T-helper 9 cell (primary cell): Measurements from ENCODE around the gene GUCY2D.
A peak's percentile ranks its signal among the peaks of the same experiment; 100 is the strongest.
"Not testable (repeated sequence)": the region's sequence is repeated elsewhere in the genome, so short reads cannot be mapped to it uniquely, and the experiment has no call there.

Source experiments
- DNase-seq: peaks from one replicate; pipeline ENCODE4 v3.0.0-alpha.2; 2020
- total RNA-seq, 2 donors: gene quantifications; one replicate each; lab custom pipeline; 2026; lab: John Stamatoyannopoulos, UW

Gene GUCY2D
- 0 reads per million in 2 donors for total RNA-seq

- no peak for DNase-seq
Observed at GRCh38 chr17:8001976-8002720, at the start of gene GUCY2D. TSS of gene GUCY2D (plus strand) at chr17:8002615. CDS start at chr17:8003048, 433 bp downstream.

- DNase-seq: not testable (repeated sequence)
Observed at GRCh38 chr17:7953266-7953665, 49.1 kb upstream of the GUCY2D start.

GRCh38 chr17:7955414-7956227 is 46.8 kb upstream of the GUCY2D start:
- no peak for DNase-seq

- DNase-seq: no peak
Observed at GRCh38 chr17:7956228-7956965, 46.0 kb upstream of the GUCY2D start.

GRCh38 chr17:7959503-7960253 is 42.7 kb upstream of the GUCY2D start:
- no peak for DNase-seq

- no peak for DNase-seq
Observed at GRCh38 chr17:7961421-7961820, 41.0 kb upstream of the GUCY2D start.

- DNase-seq: no peak
Observed at GRCh38 chr17:7967751-7968150, 34.7 kb upstream of the GUCY2D start.

GRCh38 chr17:7969433-7969832 is 33.0 kb upstream of the GUCY2D start:
- DNase-seq: no peak

DNA sequence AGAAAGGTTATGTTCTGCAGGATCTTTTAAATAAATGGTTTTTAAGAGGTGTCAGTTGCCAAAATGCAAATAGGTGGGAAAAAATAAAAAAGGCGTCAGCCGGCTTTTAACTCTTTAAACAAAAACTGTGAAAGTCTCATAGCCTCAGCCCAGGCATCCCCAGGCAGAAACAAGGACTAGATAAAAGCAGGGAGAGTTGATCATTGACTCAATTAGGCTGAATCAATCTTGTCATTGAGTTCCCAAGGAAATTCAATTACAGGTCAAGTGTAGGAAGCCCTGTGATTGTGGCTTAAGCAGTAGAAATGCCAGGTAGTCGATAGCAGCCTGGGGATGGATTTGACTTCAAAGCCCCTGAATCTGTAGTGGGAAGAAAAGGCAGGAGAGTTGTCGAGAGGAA is 30.8 kb upstream of the GUCY2D start:
- DNase-seq: no peak

DNA sequence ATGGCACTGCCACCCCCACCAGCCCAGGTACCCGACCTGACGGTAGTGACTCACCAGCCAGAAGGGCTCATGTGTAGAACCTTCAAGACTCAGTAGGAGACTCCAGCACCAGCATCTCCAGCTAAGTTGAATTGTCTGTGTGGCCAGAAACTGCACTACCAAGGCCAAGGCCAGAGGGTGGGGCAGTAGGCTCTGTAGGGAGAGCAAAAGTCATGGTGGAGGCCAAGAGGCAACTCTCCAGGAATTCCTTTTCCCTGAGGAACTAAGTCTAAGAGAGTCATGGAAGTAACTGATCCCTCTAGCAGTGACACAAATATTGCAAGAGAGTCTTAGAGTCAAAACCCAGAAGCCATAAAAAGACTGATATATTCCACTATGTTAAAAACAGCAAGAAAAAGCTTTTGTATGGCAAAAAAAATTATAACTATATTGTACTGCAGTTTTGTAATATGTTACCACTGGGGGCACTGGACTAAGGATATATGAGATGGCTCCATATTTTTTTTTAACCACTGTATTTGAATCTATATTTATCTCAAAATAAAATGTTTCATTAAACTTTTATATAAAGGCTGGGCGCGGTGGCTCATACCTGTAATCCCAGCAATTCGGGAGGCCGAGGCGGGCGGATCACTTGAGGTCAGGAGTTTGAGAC is 30.2 kb upstream of the GUCY2D start:
- no peak for DNase-seq

- DNase-seq: no peak
Observed at GRCh38 chr17:7974638-7975131, 27.7 kb upstream of the GUCY2D start.

GRCh38 chr17:7977039-7977438 is 25.4 kb upstream of the GUCY2D start:
- DNase-seq: no peak

DNA sequence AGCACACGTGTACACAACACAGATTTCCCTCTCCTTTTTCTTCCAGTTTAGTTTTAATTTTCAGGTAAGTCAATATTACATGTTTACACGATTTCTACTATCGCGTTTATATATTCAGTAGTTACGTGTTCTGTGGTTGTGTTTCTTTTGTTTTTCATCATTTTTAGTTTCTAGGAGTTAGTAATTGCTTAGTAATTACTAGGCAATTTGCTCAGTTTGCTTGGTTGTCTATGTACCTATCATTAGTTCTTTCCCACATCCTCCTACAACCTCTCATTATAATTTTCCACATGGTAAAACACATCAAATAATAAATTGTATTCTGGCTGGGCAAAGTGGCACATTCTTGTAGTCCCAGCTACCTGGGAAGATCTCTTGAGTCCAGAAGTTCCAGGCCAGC is 24.6 kb upstream of the GUCY2D start:
- no peak for DNase-seq

GRCh38 chr17:7982173-7982572 is 20.2 kb upstream of the GUCY2D start:
- DNase-seq: no peak

DNA sequence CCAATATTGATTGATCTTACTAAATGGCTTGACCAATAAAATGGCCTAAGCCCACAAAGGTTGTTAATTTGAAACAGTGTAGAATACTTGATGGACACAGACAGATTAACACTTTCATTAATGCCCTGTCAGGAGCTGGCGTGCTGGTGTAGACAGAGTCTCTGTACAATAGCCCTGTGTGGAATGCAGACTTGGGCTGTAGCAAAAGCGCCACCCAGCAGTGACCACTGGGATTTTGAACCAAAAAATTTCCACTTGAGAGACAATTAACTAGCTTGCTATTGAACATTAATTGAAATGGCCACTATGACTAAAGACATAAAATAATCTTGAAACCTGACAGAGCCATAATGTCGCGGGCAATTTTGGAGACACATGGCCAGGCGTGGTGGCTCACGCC is 19.7 kb upstream of the GUCY2D start:
- no peak for DNase-seq

- no peak for DNase-seq
Observed at GRCh38 chr17:7984904-7985303, 17.5 kb upstream of the GUCY2D start.

DNA sequence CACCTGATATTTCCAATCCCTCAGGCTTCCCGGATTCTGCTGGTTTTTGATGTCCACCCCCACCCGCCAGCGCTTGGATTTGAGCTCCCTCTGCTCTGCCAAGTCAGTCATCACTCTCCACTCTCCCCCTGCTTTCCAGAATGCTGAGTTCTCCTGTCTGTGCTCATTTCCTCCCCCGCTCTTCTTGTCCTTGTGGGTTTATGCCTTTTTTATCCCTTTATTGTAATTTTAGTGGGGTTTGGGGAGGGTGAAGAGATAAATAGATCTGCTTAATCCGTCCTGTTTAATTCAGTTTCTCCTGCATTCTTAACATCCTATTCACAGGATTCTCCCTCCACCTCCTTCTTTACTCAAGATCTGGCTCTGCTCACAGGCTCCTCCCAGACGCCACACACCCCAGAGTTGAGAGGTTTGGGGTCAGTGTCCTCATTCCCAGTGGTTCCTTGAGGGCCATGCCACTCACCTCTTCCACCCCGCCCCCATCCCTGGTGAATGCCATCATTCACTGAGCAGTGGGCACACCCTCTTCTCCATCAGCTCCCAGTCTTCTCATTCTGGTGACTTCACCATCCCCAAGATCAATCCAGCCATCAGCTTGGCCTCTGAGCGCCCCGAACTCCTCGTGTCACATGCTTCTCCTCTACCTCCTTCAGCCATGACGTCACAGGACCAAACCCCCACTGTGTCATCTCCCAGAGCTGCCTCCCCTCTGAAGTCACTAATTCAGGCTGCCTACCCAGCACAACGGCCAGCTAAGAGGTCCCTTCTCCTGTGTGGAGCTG is 15.1 kb upstream of the GUCY2D start:
- DNase-seq: no peak

GRCh38 chr17:7988750-7989178 is 13.7 kb upstream of the GUCY2D start:
- no peak for DNase-seq

- peak; percentile 96 for DNase-seq
Observed at GRCh38 chr17:7989781-7990655, 12.4 kb upstream of the GUCY2D start.

DNA sequence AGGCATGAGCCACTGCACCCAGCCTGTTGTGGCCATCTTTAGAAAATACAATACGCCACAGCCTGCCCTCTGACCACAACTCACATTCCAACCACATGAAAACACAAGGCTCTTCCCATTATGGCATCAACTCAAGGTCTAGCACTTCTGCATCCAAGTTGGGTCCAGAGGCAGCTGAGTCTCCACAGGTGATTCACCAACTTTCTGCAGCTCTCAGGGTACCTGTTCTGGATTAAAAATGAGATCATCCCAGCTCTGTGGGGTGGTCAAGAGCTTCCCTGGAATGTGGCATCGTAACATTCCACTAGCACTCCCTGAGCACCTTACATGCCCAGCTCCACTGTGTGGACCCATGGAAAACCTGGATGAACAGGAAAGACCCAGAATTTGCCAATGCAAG is 9.9 kb upstream of the GUCY2D start:
- DNase-seq: no peak
